HG02840 (cell line): ENCODE results near the gene RBM20.

Experiments used
- ATAC-seq: cut with Tn5 transposase; IDR thresholded peaks from one replicate; pipeline ENCODE4 v1.9.1; 2021; ENCODE audit warnings: mild to moderate bottlenecking, moderate library complexity, moderate number of reproducible peaks; ENCODE audit not compliant: unreplicated experiment, low FRiP score

RBM20 gene

DNA sequence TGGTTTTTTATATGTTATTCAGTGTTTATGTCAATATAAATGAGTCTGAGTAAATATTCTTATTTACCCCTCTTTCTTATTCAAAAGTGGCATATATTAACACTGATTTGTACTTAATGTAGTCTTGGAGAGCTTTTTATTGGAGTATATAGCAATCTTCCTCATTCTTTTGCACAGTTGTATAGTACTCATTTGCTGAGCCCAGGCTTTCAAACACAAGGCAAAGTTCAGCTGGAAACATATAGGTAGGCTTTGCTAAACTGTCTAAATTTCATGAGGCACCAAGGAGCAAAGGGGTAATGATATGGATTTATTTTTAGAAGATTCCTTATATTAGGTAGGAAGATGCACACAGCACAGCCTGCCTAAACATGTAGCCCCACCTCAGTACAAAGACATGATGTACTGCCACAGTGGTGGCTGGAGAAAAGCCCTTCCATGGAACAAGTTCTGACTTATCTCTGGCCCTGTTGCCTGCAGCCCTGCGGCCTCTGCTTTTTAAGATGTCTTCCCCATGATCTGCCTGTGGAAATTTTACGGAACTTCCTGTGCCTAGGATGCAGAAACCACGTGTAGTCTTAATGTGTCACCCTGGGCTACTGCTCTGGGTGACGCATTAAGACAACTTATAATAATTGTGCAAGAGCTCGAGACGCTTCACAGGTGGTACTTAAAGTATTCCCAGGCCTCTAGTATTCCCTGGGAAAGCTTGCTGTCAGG, 218.0 kb downstream of the RBM20 start:
- ATAC-seq = no peak

DNA sequence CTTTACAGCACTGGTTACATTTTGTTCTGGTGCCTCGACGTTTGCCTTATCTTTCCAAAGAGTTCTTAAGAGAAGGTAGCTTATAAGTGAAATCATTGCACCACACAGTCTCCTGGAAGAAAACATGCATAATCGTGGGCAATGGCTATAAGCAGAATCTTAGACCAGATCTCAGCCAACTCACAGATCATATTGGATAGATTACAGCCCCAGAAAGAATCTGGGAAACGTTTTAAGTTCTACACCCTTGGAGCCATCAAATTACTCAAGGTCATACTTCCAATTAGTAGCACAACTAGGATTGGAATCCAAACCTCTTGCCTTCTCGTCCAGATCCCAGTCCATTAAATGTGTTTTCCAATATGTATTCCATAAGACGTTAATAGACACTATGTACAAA, 218.8 kb downstream of the RBM20 start:
- ATAC-seq = no peak

DNA sequence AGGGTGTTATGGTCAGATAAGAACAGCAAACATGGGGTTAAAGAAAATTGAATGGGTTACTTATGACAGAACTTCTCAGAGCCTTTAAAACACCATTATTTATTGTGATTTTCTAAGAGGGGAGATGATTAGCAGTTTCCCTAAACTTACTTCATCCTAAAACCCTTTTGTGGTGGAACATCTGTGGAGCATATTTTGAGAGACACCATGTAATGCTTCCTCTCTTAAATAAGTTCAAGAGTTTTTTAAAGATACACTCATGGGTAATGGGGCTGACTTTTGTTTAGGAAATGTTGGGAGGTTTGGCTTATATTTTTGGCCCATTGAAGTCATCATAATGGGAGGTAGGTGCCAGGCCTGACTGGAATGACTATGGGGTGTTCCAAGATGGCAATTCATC, 219.2 kb downstream of the RBM20 start:
- no peak for ATAC-seq

DNA sequence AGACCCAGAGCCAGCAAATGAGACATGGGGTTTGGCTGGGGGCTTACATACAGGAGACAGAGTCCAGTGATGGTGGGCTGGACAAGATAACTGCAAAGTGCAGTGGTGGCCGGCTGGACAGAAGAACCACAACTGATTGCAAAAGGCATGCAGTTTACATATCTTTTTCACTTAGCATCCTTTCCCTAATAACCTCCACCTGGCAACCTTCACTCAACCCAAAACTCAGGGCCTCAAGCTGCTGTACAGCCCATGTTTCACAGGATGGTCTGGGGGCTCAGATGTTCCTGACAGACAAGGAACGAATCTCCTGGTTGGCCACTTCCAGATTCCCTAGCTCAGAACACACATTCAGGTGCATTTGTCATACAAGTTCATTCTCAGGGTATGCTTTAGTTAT, 219.8 kb downstream of the RBM20 start:
- ATAC-seq = no peak

DNA sequence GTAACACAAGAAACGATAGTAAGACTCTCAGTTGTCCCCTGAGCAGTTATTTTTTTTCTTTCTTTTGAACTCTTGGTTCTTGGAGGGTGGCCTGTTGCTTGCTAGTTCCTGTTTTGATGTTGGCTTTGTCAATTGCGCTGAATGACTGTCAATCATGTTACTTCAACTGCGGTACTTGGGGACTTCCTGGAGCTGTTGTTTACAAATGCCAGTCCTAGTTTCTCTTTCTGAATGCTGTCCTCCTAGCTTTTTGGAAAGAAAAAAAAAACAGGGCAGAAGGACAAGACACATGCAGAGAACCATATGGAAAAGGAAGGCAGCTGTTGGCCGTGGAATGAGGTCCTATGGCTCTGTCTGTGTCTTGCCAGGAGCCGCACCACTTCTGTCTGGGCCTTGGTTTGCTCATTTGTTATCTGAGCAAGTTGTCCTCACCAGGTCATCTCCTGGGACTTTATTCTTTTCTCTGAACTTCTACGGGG, 220.6 kb downstream of the RBM20 start:
- ATAC-seq = peak; percentile 48

DNA sequence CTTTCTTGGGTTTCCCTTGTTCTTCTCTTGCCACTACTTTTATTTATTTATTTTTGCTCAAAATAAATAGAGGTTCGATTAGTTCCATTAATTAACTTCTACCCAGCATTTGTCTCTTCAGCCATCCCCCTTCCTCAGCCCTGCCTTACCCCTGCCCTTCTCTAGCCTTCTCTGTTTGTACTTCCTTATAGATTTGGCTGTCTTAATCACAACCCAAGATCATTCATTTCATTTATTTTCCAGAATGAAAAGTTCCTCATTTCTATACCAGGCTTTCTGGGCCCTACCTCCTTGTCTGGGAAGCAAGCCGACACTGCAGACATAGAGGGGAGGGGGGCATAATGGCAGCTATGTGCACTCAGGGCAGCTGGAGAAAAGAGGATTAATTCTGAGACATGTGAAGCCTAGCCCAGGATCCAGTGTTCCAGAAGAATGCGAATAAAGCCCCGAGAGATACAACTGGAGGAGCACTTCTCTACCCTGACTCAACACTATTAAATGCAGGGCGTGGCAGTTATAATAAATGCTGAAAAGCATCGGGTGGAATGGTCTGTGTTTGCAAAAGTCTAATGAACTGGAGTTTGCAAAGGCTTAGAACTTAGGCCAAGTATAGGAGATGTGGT, 221.2 kb downstream of the RBM20 start:
- ATAC-seq = no peak

DNA sequence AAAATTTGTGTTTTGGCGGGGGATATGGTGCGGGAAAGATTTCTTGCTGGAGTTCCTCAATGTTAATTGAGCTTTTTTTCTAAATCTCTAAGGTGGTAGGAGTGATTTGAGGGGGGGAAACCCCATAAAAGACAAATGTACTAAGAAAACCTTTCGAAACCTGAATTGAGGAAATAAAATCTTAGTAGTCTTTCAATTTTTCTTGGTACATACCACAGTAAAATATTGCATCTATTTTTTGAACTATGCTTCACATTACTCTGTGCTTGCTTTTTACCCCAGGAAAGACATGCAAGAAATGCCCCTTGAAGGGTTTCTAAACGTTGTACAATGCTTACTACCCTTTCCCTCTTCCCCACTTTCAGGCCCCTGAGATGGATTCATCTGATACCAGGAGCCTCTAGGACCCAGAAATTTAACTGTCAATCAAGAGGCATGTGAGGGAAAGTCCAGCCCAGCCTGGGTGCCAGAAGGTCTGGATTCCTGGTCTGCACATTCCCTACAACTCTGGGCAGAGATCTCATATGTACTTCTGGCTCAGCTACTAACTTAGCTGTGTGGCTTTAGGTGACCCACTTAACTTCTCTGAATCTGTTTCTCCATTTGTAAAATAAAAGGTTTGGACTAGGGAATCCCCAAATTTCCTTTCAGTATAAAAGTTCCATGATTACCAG, 221.8 kb downstream of the RBM20 start:
- ATAC-seq = no peak

DNA sequence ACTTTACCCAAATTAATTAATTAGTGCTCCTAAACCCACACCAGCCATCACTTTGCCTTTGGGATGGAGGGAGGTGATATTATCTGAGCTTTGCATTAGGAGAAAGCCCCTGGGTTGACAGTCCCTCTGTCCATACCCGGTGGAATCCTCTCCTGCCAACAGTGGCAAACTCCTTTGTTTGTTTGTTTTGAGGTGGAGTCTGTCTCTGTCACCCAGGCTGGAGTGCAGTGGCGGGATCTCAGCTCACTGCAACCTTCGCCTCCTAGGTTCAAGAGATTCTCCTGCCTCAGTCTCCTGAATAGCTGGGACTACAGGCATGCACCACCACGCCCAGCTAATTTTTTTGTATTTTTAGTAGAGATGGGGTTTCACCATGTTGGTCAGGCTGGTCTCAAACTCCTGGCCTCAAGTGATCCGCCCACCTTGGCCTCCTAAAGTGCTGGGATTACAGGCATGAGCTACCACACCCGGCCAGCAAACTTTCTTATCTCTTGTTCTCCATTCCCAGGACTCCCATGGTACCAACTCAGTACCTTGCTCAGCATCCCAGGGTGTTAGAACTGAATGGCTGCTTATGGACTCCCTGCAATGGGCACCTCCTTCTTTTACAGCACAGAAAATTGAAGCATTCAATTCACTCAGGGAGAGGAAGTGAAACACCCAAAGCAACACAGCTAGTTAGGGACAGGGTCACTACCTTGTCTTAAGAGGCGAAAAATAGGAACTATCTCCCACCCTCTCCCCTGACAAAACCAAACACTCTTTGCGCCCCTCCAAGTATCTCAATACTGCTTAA, 223.1 kb downstream of the RBM20 start:
- peak; percentile 31 for ATAC-seq

DNA sequence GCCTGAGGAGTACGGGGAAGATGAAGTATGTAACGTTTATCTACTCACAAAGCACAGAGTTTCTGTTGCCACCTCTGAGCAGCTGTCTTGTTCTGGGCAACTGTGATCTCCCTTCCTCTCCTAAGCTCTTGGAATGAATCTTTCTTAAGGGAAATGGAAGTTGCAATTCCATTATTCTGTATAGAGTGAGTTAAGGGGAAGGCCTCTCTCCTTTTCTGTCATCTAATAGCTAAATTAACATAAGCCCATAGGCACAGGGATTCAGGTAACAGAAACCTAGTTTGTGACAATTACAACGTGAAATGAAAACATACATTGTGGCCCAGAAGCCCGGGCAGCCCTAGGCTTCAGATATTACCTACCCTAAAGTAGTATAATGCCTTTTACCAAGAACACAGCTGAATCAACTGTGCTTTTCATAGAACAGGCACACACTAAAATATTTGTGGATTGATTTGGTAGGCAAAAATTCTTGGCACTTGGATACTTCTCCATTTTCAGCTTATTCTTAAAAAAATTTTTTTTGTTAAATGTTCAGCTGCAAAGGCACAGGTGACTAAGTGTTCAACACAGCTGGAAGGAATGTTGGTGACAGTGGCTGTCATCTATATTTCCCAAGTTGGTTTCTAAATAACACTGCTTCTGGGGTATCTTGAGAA, 223.8 kb downstream of the RBM20 start:
- ATAC-seq = no peak

DNA sequence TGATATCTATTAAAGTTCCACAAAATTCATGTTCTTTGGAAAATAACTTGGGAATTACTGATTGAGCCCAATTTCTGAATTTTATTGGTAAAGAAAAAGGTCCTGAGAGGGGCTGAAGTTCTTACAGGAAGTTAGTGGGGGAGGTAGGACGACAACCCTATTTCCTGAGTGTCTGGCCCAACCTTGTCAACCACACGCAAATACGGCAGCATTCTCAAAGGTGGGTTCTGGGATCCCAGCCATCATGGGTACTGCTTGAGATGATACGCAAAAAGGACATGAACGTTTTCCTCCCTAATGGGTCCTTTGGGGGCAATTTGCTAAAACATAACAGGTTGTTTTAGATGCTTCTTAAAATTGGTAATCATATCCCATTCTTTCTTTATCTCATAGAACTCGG, 224.8 kb downstream of the RBM20 start:
- ATAC-seq = no peak

DNA sequence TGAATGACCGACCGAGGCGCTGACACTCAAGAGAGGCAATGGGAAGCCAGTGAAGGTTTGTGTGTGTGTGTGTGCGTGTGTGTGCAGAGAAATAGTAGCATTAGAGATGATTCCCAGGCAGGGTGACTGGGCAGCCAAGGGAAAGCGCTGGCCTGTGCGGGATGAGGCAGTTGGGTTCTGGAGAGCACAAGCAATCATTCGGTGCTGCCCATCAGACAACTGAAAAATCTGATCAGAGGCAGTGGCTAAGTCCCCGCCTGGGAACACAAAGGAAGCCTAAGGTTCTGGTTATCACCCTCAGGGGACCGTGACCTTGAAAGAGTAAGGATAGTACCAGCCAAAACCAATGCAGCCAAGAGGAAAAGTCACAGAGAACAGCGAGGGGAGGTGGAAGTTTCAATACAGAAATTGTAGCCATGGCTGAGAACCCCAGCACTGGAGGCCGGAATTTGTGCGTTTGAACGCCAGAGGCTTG, 226.7 kb downstream of the RBM20 start:
- ATAC-seq = no peak

DNA sequence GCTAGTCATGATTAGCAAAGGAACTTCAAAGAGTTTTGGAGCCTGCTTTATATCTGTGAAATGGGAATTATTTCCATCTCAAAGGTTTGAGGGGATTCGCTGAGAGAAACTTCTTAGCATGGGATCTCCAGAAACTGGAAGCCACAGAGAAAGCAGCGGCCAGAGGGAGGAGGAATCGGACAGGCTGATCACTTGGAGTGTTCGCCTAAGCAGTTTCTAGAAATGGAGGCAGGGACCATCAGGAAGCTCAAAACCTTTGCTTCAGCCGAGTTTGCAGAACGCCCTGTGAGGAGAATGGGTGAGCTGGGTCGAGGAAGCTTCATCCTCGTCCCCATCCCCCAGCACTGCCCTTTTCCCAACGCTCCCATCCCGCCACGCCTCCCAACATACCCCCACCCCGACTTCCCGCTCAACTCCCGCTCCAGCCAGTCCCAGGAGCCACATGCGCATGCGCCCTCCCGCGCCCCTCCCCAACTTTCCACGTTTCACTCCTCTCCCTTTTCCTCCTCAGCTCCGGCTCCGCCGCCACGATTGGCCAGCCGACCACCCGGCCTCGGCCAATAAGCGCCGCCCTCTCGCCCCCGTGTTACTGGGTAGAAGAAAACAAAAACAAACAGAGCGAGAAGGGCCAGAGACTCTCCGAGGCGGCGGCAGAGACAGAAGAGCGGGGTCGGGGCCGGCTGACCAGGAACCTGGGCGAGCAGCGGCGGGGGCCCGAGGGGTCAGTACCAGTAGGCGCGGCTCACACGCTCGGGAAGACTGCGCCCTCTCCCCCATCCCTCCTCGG, 227.4 kb downstream of the RBM20 start, which contains the start of gene PDCD4:
TSS of gene PDCD4 (plus strand) at position 631 of the 787 bp plus-strand sequence. CDS start 4,100 bp downstream, outside the sequence.
- peak; percentile 72 for ATAC-seq

DNA sequence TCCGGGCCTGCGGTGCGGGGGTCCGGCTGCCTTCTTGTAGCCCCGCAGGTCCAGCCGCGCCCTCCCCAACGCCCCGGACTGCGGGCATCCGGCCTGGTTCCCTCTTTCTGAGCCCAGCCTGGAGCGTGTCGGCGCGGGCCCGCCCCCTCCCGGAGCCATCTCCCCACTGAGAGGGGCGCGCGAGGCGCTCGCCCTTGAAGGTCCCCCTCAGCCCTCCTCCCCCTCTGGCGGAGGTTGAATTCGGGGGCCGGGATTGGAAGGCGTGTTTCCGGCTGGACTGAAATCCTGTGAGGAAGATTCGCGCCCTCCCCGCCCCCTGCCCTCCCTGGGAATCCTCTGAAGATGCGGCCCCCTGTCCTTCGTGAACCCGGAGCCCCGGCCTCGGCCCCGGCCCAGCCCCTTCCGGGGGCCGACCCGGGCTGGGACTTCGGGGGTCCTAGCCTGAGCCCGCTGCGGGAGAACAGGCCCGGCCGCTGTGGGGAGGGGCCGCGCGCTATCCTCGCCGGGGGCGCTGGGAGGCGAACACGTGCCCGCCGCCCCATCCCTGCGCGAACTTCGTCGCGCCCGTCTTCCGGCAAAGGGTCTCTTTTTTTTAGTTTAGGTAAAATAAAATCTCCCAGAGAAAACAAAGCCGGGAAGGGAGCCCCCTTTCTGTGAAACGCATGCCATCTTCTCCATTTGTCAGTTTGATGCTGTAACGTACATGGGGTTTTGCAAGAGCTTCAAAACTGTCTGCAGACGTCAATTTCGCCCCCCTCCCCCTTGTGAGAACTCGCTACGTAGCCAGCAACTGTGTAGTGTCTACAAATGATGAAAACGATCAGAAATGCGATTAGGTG, 228.2 kb downstream of the RBM20 start:
- peak; percentile 39 for ATAC-seq

DNA sequence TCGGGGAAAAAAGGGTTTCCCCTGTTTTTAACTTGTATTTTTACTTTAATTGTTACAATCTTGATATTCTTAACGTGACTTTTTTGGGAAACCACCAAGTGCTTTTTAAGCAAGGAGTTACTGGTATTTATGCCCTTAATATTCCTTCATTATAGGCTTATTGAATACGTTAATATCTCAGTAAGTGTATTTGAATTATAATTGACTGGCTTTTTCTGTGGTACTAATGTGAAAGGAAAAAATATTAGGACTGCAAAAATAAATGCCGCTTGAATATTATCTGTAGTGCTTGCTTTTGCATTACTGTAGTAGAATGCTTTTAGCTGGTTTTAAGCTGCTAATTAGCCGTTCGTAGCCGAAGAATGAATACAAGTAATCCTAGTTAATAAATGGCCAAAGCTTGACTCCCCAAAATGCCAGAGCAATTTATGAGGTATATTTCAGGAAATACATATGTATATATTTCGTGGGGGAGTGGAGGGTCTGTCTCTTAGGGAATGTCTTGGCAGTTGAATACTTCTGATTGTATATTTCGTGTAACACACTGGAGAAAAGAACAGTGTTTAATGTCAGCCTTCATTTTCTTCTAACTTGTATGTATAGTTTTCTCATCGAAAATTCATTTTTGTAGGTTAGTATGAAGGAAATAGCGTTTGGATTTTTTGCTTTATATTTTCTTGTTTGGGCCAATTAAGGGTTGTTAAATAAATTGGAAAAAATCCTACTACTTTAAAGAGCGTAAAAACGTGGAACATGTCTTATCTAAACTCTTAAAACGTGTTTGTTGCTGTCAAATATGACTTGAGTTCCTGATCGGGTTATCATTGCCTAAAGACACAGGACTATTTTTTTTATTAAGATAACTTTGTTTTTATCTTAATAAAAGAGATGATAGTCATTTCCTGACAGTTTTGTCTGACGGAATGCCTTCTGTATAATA, 229.1 kb downstream of the RBM20 start:
- ATAC-seq = no peak

DNA sequence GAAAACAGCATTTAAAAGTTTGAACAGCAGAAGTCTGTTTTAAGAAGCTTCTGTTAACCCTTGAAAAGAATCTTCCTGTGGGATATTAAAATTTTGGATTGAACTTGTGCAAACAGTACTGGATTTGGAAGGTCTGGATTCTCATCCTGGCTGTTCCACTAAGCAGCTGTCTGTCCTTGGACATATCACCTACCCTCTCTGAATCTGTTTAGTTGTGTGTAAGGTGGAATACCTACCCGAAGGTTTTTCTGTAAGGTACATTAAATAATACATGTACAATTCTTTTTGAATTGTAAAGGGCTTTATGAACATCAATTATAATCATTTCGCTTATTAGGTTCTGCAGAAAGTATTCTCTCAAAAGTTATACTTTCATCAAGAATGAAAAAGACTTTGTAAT, 229.8 kb downstream of the RBM20 start:
- ATAC-seq = no peak

DNA sequence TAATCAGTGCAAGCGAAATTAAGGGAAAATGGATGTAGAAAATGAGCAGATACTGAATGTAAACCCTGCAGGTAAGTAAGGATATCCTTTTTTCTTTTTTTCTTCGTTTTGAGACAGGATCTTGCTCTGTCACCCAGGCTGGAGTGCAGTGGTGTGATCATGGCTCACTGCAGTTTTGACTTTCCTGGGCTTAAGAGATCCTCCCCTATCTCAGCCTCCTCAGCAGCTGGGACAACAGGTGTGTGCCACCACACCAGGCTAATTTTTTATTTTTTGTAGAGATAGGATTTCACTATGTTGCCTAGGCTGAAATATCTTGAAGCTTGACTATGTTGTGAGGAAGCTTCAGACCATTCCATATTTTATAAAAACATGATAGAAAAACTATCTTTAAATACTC, 231.9 kb downstream of the RBM20 start:
- ATAC-seq = no peak

DNA sequence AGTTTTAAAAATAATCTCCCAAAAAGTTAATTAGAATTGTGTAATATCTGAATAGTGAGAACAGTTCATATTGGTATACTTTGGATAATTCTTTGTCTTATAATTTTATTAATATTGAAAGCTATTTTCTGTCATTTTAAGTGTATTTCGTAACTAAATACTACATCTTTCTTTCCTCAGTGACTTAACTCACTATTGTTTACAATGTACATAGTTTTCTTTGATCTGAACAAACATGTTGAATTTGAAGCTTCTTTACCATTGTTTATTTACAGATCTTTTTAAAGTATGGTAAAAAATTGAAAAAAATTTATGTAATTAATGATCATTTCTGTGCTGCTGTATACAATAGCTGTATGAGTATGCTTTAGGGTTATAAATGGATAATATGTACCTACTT, 232.7 kb downstream of the RBM20 start:
- no peak for ATAC-seq
